HepG2 (cell line): ENCODE results near the gene VKORC1. TPM values are rescaled to one million over a fixed set of nuclear protein-coding genes. Genes with fewer than 3 reads are reported as not detected.

Experiments used
- BORCS8-MEF2B ChIP-seq: sonication (generic); formaldehyde crosslinking; IDR thresholded peaks from 2 replicates; pipeline ENCODE4 v1.8.0; 2022; ENCODE audit warnings: mild to moderate bottlenecking, missing genetic modification reagents
- BRD4 ChIP-seq: sonication (generic); formaldehyde crosslinking; IDR thresholded peaks from 2 replicates; pipeline ENCODE4 v1.4.0; 2020; ENCODE audit warnings: missing genetic modification reagents
- ELF3 ChIP-seq: IDR thresholded peaks from 2 replicates; pipeline ENCODE4 v1.6.1; 2016; ENCODE audit warnings: missing genetic modification reagents, missing compliant biosample characterization
- JUND ChIP-seq: sonication (generic); formaldehyde crosslinking; IDR thresholded peaks from 2 replicates; pipeline ENCODE4 v1.8.0; 2022; ENCODE audit warnings: mild to moderate bottlenecking, missing genetic modification reagents
- KDM1A ChIP-seq: IDR thresholded peaks from 2 replicates; pipeline ENCODE4 v1.6.1; 2016; ENCODE audit warnings: missing compliant biosample characterization
- KDM4B ChIP-seq: sonication (generic); formaldehyde crosslinking; IDR thresholded peaks from 2 replicates; pipeline ENCODE4 v1.4.0; 2020; ENCODE audit warnings: missing genetic modification reagents
- KLF13 ChIP-seq: sonication (generic); formaldehyde crosslinking; IDR thresholded peaks from 2 replicates; pipeline ENCODE4 v1.4.0; 2020; ENCODE audit warnings: mild to moderate bottlenecking, missing genetic modification reagents
- NFATC3 ChIP-seq: sonication (generic); formaldehyde crosslinking; IDR thresholded peaks from 2 replicates; pipeline ENCODE4 v1.5.1; 2020; ENCODE audit warnings: mild to moderate bottlenecking, missing genetic modification reagents
- NR2F6 ChIP-seq, 2 experiments: IDR thresholded peaks; 2 replicates each; pipeline ENCODE4 v1.6.1; 2016; ENCODE audit warnings: antibody characterized with exemption in 1 of 2, mild to moderate bottlenecking in 1 of 2
- PHF21A ChIP-seq: sonication (generic); formaldehyde crosslinking; IDR thresholded peaks from 2 replicates; pipeline ENCODE4 v1.5.0; 2020; ENCODE audit warnings: mild to moderate bottlenecking, missing genetic modification reagents
- POLR2A ChIP-seq, 2 experiments: IDR thresholded peaks; 2 replicates each; pipeline ENCODE4 v1.6.1; 2011; ENCODE audit warnings: low read depth in 2 of 2, low read length in 2 of 2, mild to moderate bottlenecking in 1 of 2, moderate library complexity in 1 of 2; ENCODE audit not compliant: insufficient read depth in 1 of 2
- POLR2AphosphoS5 ChIP-seq: IDR thresholded peaks from 2 replicates; pipeline ENCODE4 v1.6.1; 2012; ENCODE audit warnings: low read depth, low read length
- RAD51 ChIP-seq: fragments of 450-650 bp; IDR thresholded peaks from 2 replicates; pipeline ENCODE4 v1.6.1; 2016; ENCODE audit warnings: borderline replicate concordance
- SMYD3 ChIP-seq: sonication (generic); formaldehyde crosslinking; IDR thresholded peaks from 2 replicates; pipeline ENCODE4 v1.8.1; 2023; ENCODE audit warnings: mild to moderate bottlenecking, missing genetic modification reagents
- TBP ChIP-seq: sonication (generic); formaldehyde crosslinking; IDR thresholded peaks from 2 replicates; pipeline ENCODE4 v1.5.0; 2020; ENCODE audit warnings: missing genetic modification reagents
- TBX2 ChIP-seq: sonication (generic); formaldehyde crosslinking; IDR thresholded peaks from 2 replicates; pipeline ENCODE4 v1.5.0; 2020; ENCODE audit warnings: missing genetic modification reagents, mild to moderate bottlenecking, borderline replicate concordance
- TEAD3 ChIP-seq: optimal IDR thresholded peaks from 2 replicates; pipeline ENCODE3; 2016; ENCODE audit warnings: borderline replicate concordance
- ZBTB8A ChIP-seq: sonication (generic); formaldehyde crosslinking; IDR thresholded peaks from 2 replicates; pipeline ENCODE4 v1.4.0; 2020; ENCODE audit warnings: mild to moderate bottlenecking, low read depth, missing genetic modification reagents, borderline replicate concordance
- ZNF121 ChIP-seq: sonication (generic); formaldehyde crosslinking; IDR thresholded peaks from 2 replicates; pipeline ENCODE4 v1.5.0; 2020; ENCODE audit warnings: mild to moderate bottlenecking, missing genetic modification reagents
- ZNF432 ChIP-seq: sonication (generic); formaldehyde crosslinking; IDR thresholded peaks from 2 replicates; pipeline ENCODE4 v1.5.0; 2020; ENCODE audit warnings: missing genetic modification reagents, mild to moderate bottlenecking, borderline replicate concordance
- ZNF619 ChIP-seq: sonication (generic); formaldehyde crosslinking; IDR thresholded peaks from 2 replicates; pipeline ENCODE4 v1.4.0; 2020; ENCODE audit warnings: mild to moderate bottlenecking, missing genetic modification reagents
- ZNF766 ChIP-seq: sonication (generic); formaldehyde crosslinking; IDR thresholded peaks from 2 replicates; pipeline ENCODE4 v1.5.0; 2020; ENCODE audit warnings: missing genetic modification reagents, borderline replicate concordance
- ZSCAN31 ChIP-seq: sonication (generic); formaldehyde crosslinking; IDR thresholded peaks from 2 replicates; pipeline ENCODE4 v1.5.0; 2020; ENCODE audit warnings: low read depth, mild to moderate bottlenecking, missing genetic modification reagents
- polyA plus RNA-seq, 8 experiments: library from polyadenylated mRNA; depleted of rRNA in 3 of 8; stranded (reverse) in 7 of 8; unstranded in 1 of 8; fragments of >200 nt; fragmentation: Illumina TruSeq in 4 of 8; extraction: Trizol in 4 of 8; gene quantifications; 2 replicates each; pipeline versions ENCODE4 v1.2.1 to v1.2.3, GENCODE V29; 2011 to 2016; ENCODE audit warnings: low read depth in 4 of 8, missing spikeins in 1 of 8, mixed read lengths in 1 of 8; ENCODE audit not compliant: insufficient read depth in 1 of 8
- total RNA-seq, 5 experiments: library from RNA; depleted of rRNA; stranded (reverse); fragments of >200 nt; fragmentation: Illumina TruSeq; extraction: Trizol; gene quantifications; 2 replicates each; pipeline ENCODE4 v1.2.3, GENCODE V29; 2016; ENCODE audit warnings: low read depth in 1 of 5
- TF ChIP-seq, protein P1 (sequence below), 2 experiments: sonication (generic) in 1 of 2; formaldehyde crosslinking in 1 of 2; IDR thresholded peaks; 2 replicates each; pipeline versions ENCODE4 v1.4.0 to v1.6.1; 2016 to 2020; ENCODE audit warnings: borderline replicate concordance in 1 of 2, low read depth in 1 of 2, mild to moderate bottlenecking in 1 of 2, missing genetic modification reagents in 1 of 2
- TF ChIP-seq, protein P2 (sequence below): sonication (generic); formaldehyde crosslinking; IDR thresholded peaks from 2 replicates; pipeline ENCODE4 v1.4.0; 2020; ENCODE audit warnings: mild to moderate bottlenecking, missing genetic modification reagents

VKORC1 gene
- total and polyA plus RNA-seq, 2 of the 13 experiments (the other 11 are each of a cell fraction or from before 2014, with no cell fraction given), result 141 to 615 TPM

DNA sequence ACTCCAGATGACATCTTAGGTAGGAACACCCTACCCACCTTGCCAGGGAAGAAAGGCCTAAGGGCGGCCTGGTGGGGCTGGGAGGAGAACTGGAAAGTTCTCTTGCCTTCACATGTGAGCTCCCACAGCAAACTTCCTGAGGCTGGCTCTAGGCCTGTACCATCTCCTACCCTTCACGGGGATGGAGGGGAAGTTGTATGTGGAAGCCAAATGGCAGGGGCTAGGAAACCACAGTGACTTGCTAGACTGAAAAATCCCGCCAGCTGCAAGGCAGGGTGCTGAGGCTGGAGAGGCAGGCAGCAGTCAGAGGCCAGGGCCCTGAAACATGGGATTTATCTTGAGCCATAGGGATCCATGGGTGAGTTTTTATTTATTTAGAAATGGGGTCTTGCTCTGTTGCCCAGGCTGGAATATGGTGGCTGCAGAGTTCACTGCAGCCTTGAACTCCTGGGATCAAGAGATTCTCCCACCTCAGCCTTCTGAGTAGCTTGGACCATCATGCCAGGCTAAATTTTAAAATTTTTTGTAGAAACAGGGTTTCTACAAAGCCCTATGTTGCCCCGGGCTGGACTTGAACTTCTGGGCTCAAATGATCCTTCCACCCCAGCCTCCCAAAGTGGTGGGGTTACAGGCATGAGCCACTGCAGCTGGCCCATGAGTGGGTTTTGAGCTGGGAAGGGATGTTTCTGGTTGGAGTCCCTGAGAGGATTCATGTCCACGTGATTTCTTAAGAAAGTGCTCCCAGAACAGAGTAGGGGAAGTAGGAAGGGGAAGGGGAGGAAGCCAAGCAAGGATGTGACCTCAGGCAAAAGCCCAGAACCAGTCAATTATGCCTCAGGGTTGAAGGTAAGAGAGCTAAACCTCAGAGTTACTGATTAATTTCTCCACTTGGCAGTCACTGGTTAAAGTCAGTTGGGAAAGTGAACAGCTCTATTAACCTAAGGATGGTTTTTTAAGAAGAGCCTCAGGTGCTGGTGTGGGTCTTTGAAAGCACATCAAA, 18.8 kb upstream of the VKORC1 start (continued):
- TF ChIP-seq TEAD3 (CRISPR knock-in tag) (peak; percentile 23), RAD51 (no peak), KDM4B (CRISPR knock-in tag) (no peak), ZNF432 (CRISPR knock-in tag) (no peak), TBP (no peak), ZNF619 (no peak), NFATC3 (CRISPR knock-in tag) (no peak), BORCS8-MEF2B (0 out of 2 replicates have a peak, but pooled peaks have one; percentile 40), NR2F6 (IDR thresholded peaks at IDR 0.05) (no peak), NR2F6 (CRISPR knock-in tag; IDR thresholded peaks at IDR 0.05) (0 out of 2 replicates have a peak, but pooled peaks have one; percentile 25), POLR2AphosphoS5 (peak; percentile 29), BRD4 (no peak), ZBTB8A (no peak), JUND (no peak), KLF13 (CRISPR knock-in tag) (0 out of 2 replicates have a peak, but pooled peaks have one; percentile 4), ELF3 (CRISPR knock-in tag) (0 out of 2 replicates have a peak, but pooled peaks have one; percentile 11), ZNF766 (CRISPR knock-in tag) (no peak), ZNF121 (CRISPR knock-in tag) (peak; percentile 94), PHF21A (CRISPR knock-in tag) (no peak), ZSCAN31 (CRISPR knock-in tag) (0 out of 2 replicates have a peak, but pooled peaks have one; percentile 16), KDM1A (CRISPR knock-in tag) (no peak), POLR2A (IDR thresholded peaks at IDR 0.05; ENCODE audit: insufficient read depth in 1 of 2, low read depth in 2 of 2, low read length in 2 of 2) (peak in 1 of 2 experiments; percentile 43; a peak in 1 of 4 replicates), TBX2 (0 out of 2 replicates have a peak, but pooled peaks have one; percentile 5), SMYD3 (no peak)
- TF ChIP-seq, protein P1, sequence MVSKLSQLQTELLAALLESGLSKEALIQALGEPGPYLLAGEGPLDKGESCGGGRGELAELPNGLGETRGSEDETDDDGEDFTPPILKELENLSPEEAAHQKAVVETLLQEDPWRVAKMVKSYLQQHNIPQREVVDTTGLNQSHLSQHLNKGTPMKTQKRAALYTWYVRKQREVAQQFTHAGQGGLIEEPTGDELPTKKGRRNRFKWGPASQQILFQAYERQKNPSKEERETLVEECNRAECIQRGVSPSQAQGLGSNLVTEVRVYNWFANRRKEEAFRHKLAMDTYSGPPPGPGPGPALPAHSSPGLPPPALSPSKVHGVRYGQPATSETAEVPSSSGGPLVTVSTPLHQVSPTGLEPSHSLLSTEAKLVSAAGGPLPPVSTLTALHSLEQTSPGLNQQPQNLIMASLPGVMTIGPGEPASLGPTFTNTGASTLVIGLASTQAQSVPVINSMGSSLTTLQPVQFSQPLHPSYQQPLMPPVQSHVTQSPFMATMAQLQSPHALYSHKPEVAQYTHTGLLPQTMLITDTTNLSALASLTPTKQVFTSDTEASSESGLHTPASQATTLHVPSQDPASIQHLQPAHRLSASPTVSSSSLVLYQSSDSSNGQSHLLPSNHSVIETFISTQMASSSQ (IDR thresholded peaks at IDR 0.05; ENCODE audit: low read depth), result peak; percentile 73
- TF ChIP-seq, protein P1 (CRISPR knock-in tag; IDR thresholded peaks at IDR 0.05; ENCODE audit: borderline replicate concordance), result no peak; the same call in 1 of the 2 replicates
- TF ChIP-seq, protein P2, sequence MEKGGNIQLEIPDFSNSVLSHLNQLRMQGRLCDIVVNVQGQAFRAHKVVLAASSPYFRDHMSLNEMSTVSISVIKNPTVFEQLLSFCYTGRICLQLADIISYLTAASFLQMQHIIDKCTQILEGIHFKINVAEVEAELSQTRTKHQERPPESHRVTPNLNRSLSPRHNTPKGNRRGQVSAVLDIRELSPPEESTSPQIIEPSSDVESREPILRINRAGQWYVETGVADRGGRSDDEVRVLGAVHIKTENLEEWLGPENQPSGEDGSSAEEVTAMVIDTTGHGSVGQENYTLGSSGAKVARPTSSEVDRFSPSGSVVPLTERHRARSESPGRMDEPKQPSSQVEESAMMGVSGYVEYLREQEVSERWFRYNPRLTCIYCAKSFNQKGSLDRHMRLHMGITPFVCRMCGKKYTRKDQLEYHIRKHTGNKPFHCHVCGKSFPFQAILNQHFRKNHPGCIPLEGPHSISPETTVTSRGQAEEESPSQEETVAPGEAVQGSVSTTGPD (CRISPR knock-in tag), result no peak
